GM19324 (cell line): Measurements from ENCODE around the gene PRKCE.
"Not testable (repeated sequence)": the region's sequence is repeated elsewhere in the genome, so short reads cannot be mapped to it uniquely, and the experiment has no call there.

Experiments used
- ATAC-seq: cut with Tn5 transposase; IDR thresholded peaks from one replicate; pipeline ENCODE4 v1.9.1; 2021; ENCODE audit warnings: mild to moderate bottlenecking, moderate library complexity; ENCODE audit not compliant: unreplicated experiment, low FRiP score

Gene PRKCE

GRCh38 chr2:45851111-45851510 is 199.6 kb downstream of the PRKCE start:
- ATAC-seq: no peak

GRCh38 chr2:45851576-45852304 is 200.3 kb downstream of the PRKCE start:
- no peak for ATAC-seq

- ATAC-seq: no peak
Observed at GRCh38 chr2:45852450-45853150, 201.1 kb downstream of the PRKCE start.

GRCh38 chr2:45855374-45855773 is 203.9 kb downstream of the PRKCE start:
- ATAC-seq: no peak

- no peak for ATAC-seq
Observed at GRCh38 chr2:45856391-45857274, 205.2 kb downstream of the PRKCE start.

GRCh38 chr2:45857275-45857609 is 205.8 kb downstream of the PRKCE start:
- ATAC-seq: no peak

- no peak for ATAC-seq
Observed at GRCh38 chr2:45857867-45858520, 206.5 kb downstream of the PRKCE start.

- ATAC-seq: not testable (repeated sequence)
Observed at GRCh38 chr2:45858872-45859271, 207.4 kb downstream of the PRKCE start.

GRCh38 chr2:45859682-45860081 is 208.2 kb downstream of the PRKCE start:
- ATAC-seq: no peak

GRCh38 chr2:45860136-45861121 is 209.0 kb downstream of the PRKCE start:
- ATAC-seq: no peak

- no peak for ATAC-seq
Observed at GRCh38 chr2:45862843-45863242, 211.4 kb downstream of the PRKCE start.

GRCh38 chr2:45864121-45864520 is 212.6 kb downstream of the PRKCE start:
- no peak for ATAC-seq

- no peak for ATAC-seq
Observed at GRCh38 chr2:45867349-45867748, 215.9 kb downstream of the PRKCE start.

GRCh38 chr2:45867800-45868199 is 216.3 kb downstream of the PRKCE start:
- no peak for ATAC-seq

GRCh38 chr2:45869165-45869501 is 217.7 kb downstream of the PRKCE start:
- no peak for ATAC-seq

GRCh38 chr2:45871025-45871424 is 219.6 kb downstream of the PRKCE start:
- no peak for ATAC-seq

- ATAC-seq: no peak
Observed at GRCh38 chr2:45871541-45871940, 220.1 kb downstream of the PRKCE start.

- ATAC-seq: no peak
Observed at GRCh38 chr2:45872211-45872610, 220.7 kb downstream of the PRKCE start.

GRCh38 chr2:45874344-45874743 is 222.9 kb downstream of the PRKCE start:
- no peak for ATAC-seq

GRCh38 chr2:45876611-45877010 is 225.1 kb downstream of the PRKCE start:
- ATAC-seq: no peak
